GM18502 (cell line): ENCODE results near the gene DBH.

Experiments used
- ATAC-seq: cut with Tn5 transposase; IDR thresholded peaks from one replicate; pipeline ENCODE4 v1.9.1; 2021; ENCODE audit warnings: mild to moderate bottlenecking; ENCODE audit not compliant: unreplicated experiment, poor library complexity

DBH gene

DNA sequence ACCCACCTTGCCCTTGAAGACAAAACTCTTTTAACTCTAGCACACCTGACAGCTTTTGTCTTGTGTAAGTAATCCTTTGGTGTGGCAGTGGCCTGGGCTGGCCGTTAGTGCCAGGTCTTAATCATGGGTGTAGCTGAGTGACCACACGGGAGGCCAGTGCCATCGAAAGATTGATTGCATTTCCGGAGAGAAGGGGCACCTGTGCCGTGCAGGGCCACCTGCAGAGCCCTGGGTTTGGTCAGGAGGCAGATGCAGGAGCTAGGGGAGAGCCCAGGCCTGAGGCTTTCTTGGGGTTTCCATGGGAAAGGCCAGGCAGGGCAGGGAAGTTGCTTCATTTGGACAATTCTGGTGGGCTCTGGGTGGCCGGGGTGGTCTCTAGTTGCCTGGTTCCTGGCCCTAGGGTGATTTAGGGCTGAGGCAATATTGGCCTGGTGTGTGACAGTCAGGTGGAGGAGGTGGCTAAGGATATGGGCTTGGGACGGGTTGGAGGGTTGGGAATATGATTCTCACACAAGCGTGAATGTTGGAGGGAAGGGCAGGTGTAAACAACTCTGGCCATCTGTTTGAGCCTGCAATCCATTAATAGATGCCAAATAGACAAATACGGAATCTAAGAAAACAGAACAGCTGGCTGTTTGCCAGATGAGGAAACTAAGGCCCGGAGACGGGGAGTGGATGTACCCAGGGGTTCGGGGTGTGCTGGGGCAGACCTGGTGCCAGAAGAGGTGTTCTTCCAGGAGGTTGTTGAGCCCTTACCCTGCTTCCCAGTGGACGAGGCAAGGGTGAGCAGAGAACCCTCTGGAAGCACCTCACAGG is 4.6 kb downstream of the DBH start:
- ATAC-seq, result no peak

- no peak for ATAC-seq
Observed at GRCh38 chr9:133641396-133641655, 5.2 kb downstream of the DBH start.

- no peak for ATAC-seq
Observed at GRCh38 chr9:133641861-133642595, 5.9 kb downstream of the DBH start.

DNA sequence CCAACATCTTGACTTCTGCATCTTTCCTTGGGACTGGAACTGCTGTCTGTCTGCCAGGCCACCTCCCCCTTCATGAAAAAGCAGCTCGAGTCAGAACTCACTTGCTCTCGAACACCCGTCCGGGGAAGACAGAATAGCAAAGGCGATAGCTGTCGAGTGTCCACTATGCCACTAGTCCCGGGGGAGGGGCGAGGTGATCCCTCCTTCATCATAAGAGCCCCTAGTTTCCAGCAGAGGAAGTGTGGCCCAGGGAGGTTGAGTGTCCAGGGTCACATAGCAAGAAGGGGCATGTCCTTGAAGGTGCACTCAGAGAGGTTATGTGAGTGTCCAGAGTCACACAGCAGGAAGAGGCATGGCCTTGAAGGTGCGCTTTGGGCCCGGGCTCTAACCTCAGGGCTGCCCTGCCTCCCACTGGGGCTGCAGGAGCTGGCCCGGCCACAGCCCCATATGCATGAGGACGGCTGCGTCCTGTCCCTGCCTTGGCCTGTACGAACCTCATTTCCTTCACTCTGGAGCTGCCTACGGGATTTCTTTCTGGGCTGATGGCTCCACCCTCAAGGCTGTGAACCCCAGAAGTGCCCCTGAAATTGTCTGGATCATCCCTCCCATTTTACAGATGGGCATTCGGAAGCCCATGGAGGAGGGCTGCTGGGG is 6.7 kb downstream of the DBH start:
- ATAC-seq, result no peak

- ATAC-seq, result no peak
Observed at GRCh38 chr9:133643362-133643755, 7.2 kb downstream of the DBH start.

- ATAC-seq, result no peak
Observed at GRCh38 chr9:133643978-133644760, 8.0 kb downstream of the DBH start.

GRCh38 chr9:133645021-133645765 is 9.0 kb downstream of the DBH start:
- no peak for ATAC-seq

- no peak for ATAC-seq
Observed at GRCh38 chr9:133647148-133647547, 11.0 kb downstream of the DBH start.

GRCh38 chr9:133647765-133648469 is 11.8 kb downstream of the DBH start:
- no peak for ATAC-seq

DNA sequence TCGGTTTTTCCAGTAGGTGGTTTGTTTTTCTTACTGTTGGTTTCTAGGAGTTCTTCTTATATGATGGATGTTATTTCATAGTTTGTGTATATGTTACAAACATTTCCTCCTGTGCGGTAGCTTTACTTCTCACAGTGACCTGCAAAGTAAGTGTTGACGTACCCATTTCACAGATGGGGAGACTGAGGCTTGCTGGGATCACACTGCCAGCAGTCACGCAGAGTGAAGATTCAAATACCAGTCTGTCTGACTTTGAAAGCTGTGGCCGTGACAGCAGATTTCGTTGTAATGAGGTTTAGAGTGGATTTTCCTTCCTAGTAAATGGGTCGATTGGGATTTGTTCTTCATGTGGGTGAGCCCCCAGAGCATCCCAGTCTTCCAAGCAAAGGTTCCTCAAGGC is 13.0 kb downstream of the DBH start:
- ATAC-seq, result no peak

DNA sequence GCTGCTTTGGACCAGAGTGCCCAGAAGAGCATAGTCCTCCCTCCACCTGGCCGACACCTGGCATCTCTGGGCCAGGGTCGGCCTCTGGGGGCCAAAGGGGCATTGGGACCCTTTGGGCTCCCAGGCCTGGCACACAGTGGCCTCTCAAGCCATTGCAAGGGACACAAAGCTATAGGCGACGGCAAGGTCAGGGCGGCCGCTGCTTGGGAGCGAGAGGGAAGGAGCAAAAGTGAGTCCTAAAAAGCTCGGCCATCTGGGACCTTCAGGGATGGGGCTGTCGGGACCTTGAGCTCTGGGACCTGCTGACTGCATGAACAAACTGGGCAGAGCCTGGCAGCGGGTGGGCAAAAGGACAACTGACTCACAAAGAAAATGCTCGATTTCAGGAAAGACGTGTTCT is 13.9 kb downstream of the DBH start:
- no peak for ATAC-seq

- ATAC-seq, result no peak
Observed at GRCh38 chr9:133653638-133654037, 17.5 kb downstream of the DBH start.

- no peak for ATAC-seq
Observed at GRCh38 chr9:133654736-133655657, 18.8 kb downstream of the DBH start.

DNA sequence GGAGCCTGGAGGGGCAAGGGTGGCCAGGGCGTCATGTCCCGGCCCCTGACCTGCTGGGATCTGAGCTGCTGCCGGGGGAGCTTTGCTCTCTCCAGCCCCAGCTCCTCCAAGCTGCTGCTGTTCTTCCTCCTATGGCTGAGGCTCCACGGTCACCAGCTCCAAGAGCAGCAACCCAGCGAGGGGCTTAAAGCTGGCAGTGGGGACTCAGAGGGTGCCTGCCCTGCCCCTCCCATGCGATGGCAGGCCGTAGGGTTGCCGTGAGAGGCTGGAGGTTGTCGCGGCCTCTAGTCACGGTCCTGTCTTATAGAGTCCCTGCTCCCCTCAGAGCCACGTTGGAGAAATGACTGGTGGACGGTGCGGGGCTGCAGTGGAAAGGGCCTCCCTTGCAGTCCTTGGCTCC is 19.5 kb downstream of the DBH start:
- no peak for ATAC-seq

GRCh38 chr9:133656211-133657119 is 20.3 kb downstream of the DBH start:
- ATAC-seq, result no peak

GRCh38 chr9:133657120-133657661 is 21.0 kb downstream of the DBH start:
- no peak for ATAC-seq
